ENCODE results near the gene TCF7L2.
"Not testable (repeated sequence)": the region's sequence is repeated elsewhere in the genome, so short reads cannot be mapped to it uniquely, and the experiment has no call there.

TCF7L2 gene

GRCh38 chr10:113061557-113061956 is 111.5 kb downstream of the TCF7L2 start:
- no peak for TF ChIP-seq REST (IDR thresholded peaks at IDR 0.05; ENCODE audit: insufficient replicate concordance, low read depth)
- no peak for TF ChIP-seq POLR2AphosphoS5 (IDR thresholded peaks at IDR 0.05; ENCODE audit: low read depth)
- no peak for TF ChIP-seq CTCF (IDR thresholded peaks at IDR 0.05; ENCODE audit: insufficient read depth, low read length)
- no peak for TF ChIP-seq GABPA (IDR thresholded peaks at IDR 0.05; ENCODE audit: low read depth)
- no peak for TF ChIP-seq SPI1 (IDR thresholded peaks at IDR 0.05; ENCODE audit: borderline replicate concordance, low read depth)

GRCh38 chr10:113063043-113063967 is 113.3 kb downstream of the TCF7L2 start:
- no peaks in the 10 kb centered on the region for H3K27me3 ChIP-seq (ENCODE audit: insufficient read depth, poor library complexity, severe bottlenecking)
- DNase-seq (ENCODE audit: low read depth in 1 of 2, low spot score in 1 of 2) = no peak
- TF ChIP-seq GABPA (IDR thresholded peaks at IDR 0.05; ENCODE audit: low read depth) = no peak
- no peak for TF ChIP-seq POLR2AphosphoS5 (IDR thresholded peaks at IDR 0.05; ENCODE audit: low read depth)
- no peak for TF ChIP-seq CTCF (IDR thresholded peaks at IDR 0.05; ENCODE audit: insufficient read depth, low read length)
- TF ChIP-seq REST (IDR thresholded peaks at IDR 0.05; ENCODE audit: insufficient replicate concordance, low read depth) = no peak
- no peak for TF ChIP-seq SPI1 (IDR thresholded peaks at IDR 0.05; ENCODE audit: borderline replicate concordance, low read depth)
- H3K27ac ChIP-seq (replicated peaks) = no peak overlapping the region
- H3K4me3 ChIP-seq (replicated peaks; ENCODE audit: insufficient read depth, low read length) = no peak overlapping the region

More at GRCh38 chr10:113061557-113061956, 111.5 kb downstream of the TCF7L2 start:
- no peak overlapping the region for H3K27ac ChIP-seq (replicated peaks)
- no peaks in the 10 kb centered on the region for H3K27me3 ChIP-seq (ENCODE audit: insufficient read depth, poor library complexity, severe bottlenecking)
- H3K4me3 ChIP-seq (replicated peaks; ENCODE audit: insufficient read depth, low read length) = no peak overlapping the region
- DNase-seq (ENCODE audit: low read depth in 1 of 2, low spot score in 1 of 2) = no peak

- H3K27me3 ChIP-seq (ENCODE audit: insufficient read depth, poor library complexity, severe bottlenecking) = no peaks in the 10 kb centered on the region
- DNase-seq (ENCODE audit: low read depth in 1 of 2, low spot score in 1 of 2) = no peak
- TF ChIP-seq GABPA (IDR thresholded peaks at IDR 0.05; ENCODE audit: low read depth) (no peak), CTCF (IDR thresholded peaks at IDR 0.05; ENCODE audit: insufficient read depth, low read length) (no peak), REST (IDR thresholded peaks at IDR 0.05; ENCODE audit: insufficient replicate concordance, low read depth) (no peak), POLR2AphosphoS5 (IDR thresholded peaks at IDR 0.05; ENCODE audit: low read depth) (no peak), SPI1 (IDR thresholded peaks at IDR 0.05; ENCODE audit: borderline replicate concordance, low read depth) (no peak)
- H3K27ac ChIP-seq (replicated peaks) = no peak overlapping the region
- H3K4me3 ChIP-seq (replicated peaks; ENCODE audit: insufficient read depth, low read length) = no peak overlapping the region
Measured at GRCh38 chr10:113064039-113064438, 114.0 kb downstream of the TCF7L2 start.

- H3K27ac ChIP-seq (replicated peaks); H3K4me3 ChIP-seq (replicated peaks; ENCODE audit: insufficient read depth, low read length); H3K27me3 ChIP-seq (ENCODE audit: insufficient read depth, poor library complexity, severe bottlenecking); DNase-seq (ENCODE audit: low read depth in 1 of 2, low spot score in 1 of 2): not testable (repeated sequence)
Measured at GRCh38 chr10:113066120-113066519, 116.1 kb downstream of the TCF7L2 start.
